DMS114 treated with DMSO at 0.1 percent for 48 hours (cell line): Measurements from ENCODE around the gene GFRA1.

Experiments
- DNase-seq: peaks from one replicate; lab custom pipeline; 2025; ENCODE audit not compliant: unreplicated experiment; lab: John Stamatoyannopoulos, UW

GFRA1 gene

GRCh38 chr10:116272440-116273283 is at the start of gene GFRA1:
Gene GFRA1 (minus strand): TSS chr10:116273206. CDS start chr10:116272029, 1,177 bp downstream.
- DNase-seq: no peak

- no peak for DNase-seq
Observed at GRCh38 chr10:116316503-116316902, 43.5 kb upstream of the GFRA1 start.

- DNase-seq: no peak
Observed at GRCh38 chr10:116312548-116312947, 39.5 kb upstream of the GFRA1 start.

- DNase-seq: no peak
Observed at GRCh38 chr10:116311706-116312490, 38.9 kb upstream of the GFRA1 start.

- no peak for DNase-seq
Observed at GRCh38 chr10:116311016-116311415, 38.0 kb upstream of the GFRA1 start.

- DNase-seq: no peak
Observed at GRCh38 chr10:116307455-116307854, 34.4 kb upstream of the GFRA1 start.

- no peak for DNase-seq
Observed at GRCh38 chr10:116306847-116307246, 33.8 kb upstream of the GFRA1 start.

GRCh38 chr10:116304923-116305322 is 31.9 kb upstream of the GFRA1 start:
- DNase-seq: no peak

- no peak for DNase-seq
Observed at GRCh38 chr10:116300542-116300941, 27.5 kb upstream of the GFRA1 start.

GRCh38 chr10:116298586-116298985 is 25.6 kb upstream of the GFRA1 start:
- no peak for DNase-seq

- DNase-seq: no peak
Observed at GRCh38 chr10:116296291-116296721, 23.3 kb upstream of the GFRA1 start.

GRCh38 chr10:116292493-116292892 is 19.5 kb upstream of the GFRA1 start:
- DNase-seq: no peak

- DNase-seq: no peak
Observed at GRCh38 chr10:116289652-116290051, 16.6 kb upstream of the GFRA1 start.

GRCh38 chr10:116287906-116288501 is 15.0 kb upstream of the GFRA1 start:
- DNase-seq: peak; percentile 61

- DNase-seq: no peak
Observed at GRCh38 chr10:116286626-116287200, 13.7 kb upstream of the GFRA1 start.

GRCh38 chr10:116281775-116282174 is 8.8 kb upstream of the GFRA1 start:
- DNase-seq: no peak

- DNase-seq: no peak
Observed at GRCh38 chr10:116278846-116279245, 5.8 kb upstream of the GFRA1 start.

- DNase-seq: no peak
Observed at GRCh38 chr10:116276981-116277380, 4.0 kb upstream of the GFRA1 start.

GRCh38 chr10:116274064-116274904 is 1.3 kb upstream of the GFRA1 start:
- no peak for DNase-seq
